Activated B cell treated with CpG ODN at 0.5 μM for 24 hours (primary cell): ENCODE measurements around the gene C1orf105. TPM values are rescaled to one million over a fixed set of nuclear protein-coding genes. Genes with fewer than 3 reads are reported as not detected.

Experiments used
- ATAC-seq: fragments of 200-7000 bp; cut with Tn5 transposase; one replicate; pipeline ENCODE4 v1.10.0; 2021; ENCODE audit warnings: low read depth, mild to moderate bottlenecking, moderate library complexity
- CTCF ChIA-PET: fragments of 350-600 bp; sonication (Branson Sonifier 250); formaldehyde crosslinking; loops from one replicate; lab custom pipeline; 2021; ENCODE audit warnings: antibody characterized with exemption; lab: Charles Lee
- POLR2A ChIA-PET: fragments of 350-600 bp; sonication (Branson Sonifier 250); formaldehyde crosslinking; loops from one replicate; lab custom pipeline; 2021; ENCODE audit warnings: antibody characterized with exemption; lab: Charles Lee
- DNase-seq: peaks from one replicate; pipeline ENCODE4 v3.0.0; 2022
- H3K27ac Mint-ChIP-seq: one replicate; pipeline ENCODE4 v1.8.0; 2020; ENCODE audit warnings: mixed read lengths
- H3K27me3 Mint-ChIP-seq: one replicate; pipeline ENCODE4 v1.8.0; 2021; ENCODE audit warnings: mixed read lengths
- H3K36me3 Mint-ChIP-seq: one replicate; pipeline ENCODE4 v1.8.0; 2021; ENCODE audit warnings: low read depth, mixed read lengths
- H3K4me1 Mint-ChIP-seq: one replicate; pipeline ENCODE4 v1.8.0; 2021; ENCODE audit warnings: mixed read lengths
- H3K4me3 Mint-ChIP-seq: one replicate; pipeline ENCODE4 v1.8.0; 2020; ENCODE audit warnings: mild to moderate bottlenecking, mixed read lengths
- H3K9me3 Mint-ChIP-seq: one replicate; pipeline ENCODE4 v1.8.0; 2020; ENCODE audit warnings: mixed read lengths
- CTCF ChIP-seq: fragments of 200-600 bp; IDR thresholded peaks from one replicate; pipeline ENCODE4 v1.8.0; 2022; ENCODE audit warnings: antibody characterized with exemption, mild to moderate bottlenecking
- intact Hi-C: fragments of 100-400 bp; cut with micrococcal nuclease; formaldehyde crosslinking; loops from one replicate; pipeline ENCODE4 v1.15.1; 2024
- total RNA-seq: library from RNA; stranded (reverse); gene quantifications from 2 replicates; pipeline ENCODE4 v1.2.3, GENCODE V29; 2022

Gene C1orf105
- total RNA-seq, 1 donor from 2014 or later, result not detected

DNA sequence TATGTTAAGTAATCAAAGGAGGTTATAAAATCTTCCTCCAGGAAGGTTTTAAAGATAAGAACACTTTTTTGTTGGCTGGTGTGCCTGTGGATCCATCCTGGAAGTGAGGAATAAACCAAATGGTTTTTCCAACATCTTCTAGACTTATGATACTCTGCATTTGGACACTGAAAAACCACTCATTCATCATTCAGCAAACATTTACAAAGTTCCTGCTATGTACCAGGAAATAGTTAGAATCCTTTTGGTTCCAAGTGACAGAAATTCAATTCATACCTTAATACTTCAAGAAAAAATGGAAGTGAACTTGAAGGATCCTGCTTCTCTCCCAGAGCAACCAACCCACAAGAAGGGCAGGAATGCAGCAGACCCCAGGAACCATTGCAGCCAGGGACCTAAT, 63.0 kb downstream of the C1orf105 start:
- Mint-ChIP-seq H3K36me3 (no peaks in the 10 kb centered on the region), H3K27ac (no peak overlapping the region), H3K4me1 (no peaks in the 10 kb centered on the region), H3K4me3 (no peak overlapping the region), H3K27me3 (peaks cover 20% of the 10 kb centered on the region), H3K9me3 (no peaks in the 10 kb centered on the region)
- POLR2A ChIA-PET, result no interaction called here
- no peak for ATAC-seq
- TF ChIP-seq CTCF, result no peak
- CTCF ChIA-PET, result no interaction called here
- intact Hi-C loops, result no loop called here
- no peak for DNase-seq

DNA sequence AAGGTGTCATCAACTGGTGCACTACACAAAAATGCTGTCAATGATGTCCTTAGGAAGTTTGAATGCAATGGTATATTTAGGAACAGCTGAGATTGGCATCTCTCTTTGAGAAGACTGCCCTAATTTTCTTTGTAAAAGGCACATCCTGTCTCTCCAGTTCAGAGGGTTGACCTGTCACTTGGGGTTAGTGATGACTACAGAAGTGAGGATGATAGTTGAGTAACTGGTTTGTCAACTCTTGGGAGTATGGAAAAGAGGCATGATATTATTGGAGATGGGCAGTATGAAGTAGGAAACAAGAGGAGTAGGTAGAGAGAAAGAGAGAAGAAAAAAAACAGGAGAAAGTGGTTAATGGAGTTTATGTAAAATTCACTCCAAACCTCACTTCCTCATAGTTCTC, 63.8 kb downstream of the C1orf105 start:
- POLR2A ChIA-PET, result no interaction called here

DNA sequence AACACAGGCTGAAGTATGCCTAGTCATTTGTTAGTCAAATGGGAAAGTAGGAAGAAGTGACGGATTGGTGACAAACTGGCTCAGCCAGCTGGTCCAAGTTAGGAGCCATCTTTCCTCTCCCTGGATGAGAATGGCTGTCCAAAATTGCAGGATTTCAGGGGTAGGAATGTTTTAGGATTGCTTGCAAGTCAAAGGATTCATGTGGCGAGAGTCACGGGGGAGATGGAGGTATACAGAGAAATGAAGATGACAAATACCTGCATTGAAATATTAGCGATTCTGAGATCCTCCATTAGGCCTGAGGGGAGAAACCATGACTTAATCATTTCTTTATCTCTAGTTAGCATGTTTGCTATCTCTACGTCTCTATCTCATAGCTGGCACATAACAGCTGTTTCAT, 65.1 kb downstream of the C1orf105 start:
- TF ChIP-seq CTCF, result no peak
- ATAC-seq, result no peak
- no peaks in the 10 kb centered on the region for H3K4me1 Mint-ChIP-seq
- no peaks in the 10 kb centered on the region for H3K36me3 Mint-ChIP-seq
- H3K9me3 Mint-ChIP-seq, result no peaks in the 10 kb centered on the region
- POLR2A ChIA-PET, result no interaction called here
- intact Hi-C loops, result no loop called here
- no peak overlapping the region for H3K27ac Mint-ChIP-seq
- CTCF ChIA-PET, result no interaction called here
- no peak for DNase-seq
- no peak overlapping the region for H3K4me3 Mint-ChIP-seq
- H3K27me3 Mint-ChIP-seq, result peaks cover 22% of the 10 kb centered on the region

More for the DNA sequence above, 63.8 kb downstream of the C1orf105 start:
- intact Hi-C loops, result no loop called here
- DNase-seq (no peak), ATAC-seq (no peak)
- Mint-ChIP-seq H3K27ac (no peak overlapping the region), H3K4me3 (no peak overlapping the region), H3K9me3 (no peaks in the 10 kb centered on the region), H3K27me3 (peaks cover 22% of the 10 kb centered on the region), H3K36me3 (no peaks in the 10 kb centered on the region), H3K4me1 (no peaks in the 10 kb centered on the region)
- CTCF ChIA-PET, result no interaction called here
- TF ChIP-seq CTCF, result no peak

- Mint-ChIP-seq H3K27ac (no peak overlapping the region), H3K36me3 (no peaks in the 10 kb centered on the region), H3K27me3 (peaks cover 31% of the 10 kb centered on the region), H3K4me1 (no peaks in the 10 kb centered on the region), H3K9me3 (no peaks in the 10 kb centered on the region), H3K4me3 (no peak overlapping the region)
- CTCF ChIA-PET, result no interaction called here
- intact Hi-C loops, result no loop called here
- POLR2A ChIA-PET, result no interaction called here
- ATAC-seq, result no peak
- no peak for DNase-seq
- TF ChIP-seq CTCF, result no peak
Observed at GRCh38 chr1:172486805-172487454, 66.4 kb downstream of the C1orf105 start.

GRCh38 chr1:172487550-172487949, 67.1 kb downstream of the C1orf105 start:
- DNase-seq (no peak), ATAC-seq (no peak)
- Mint-ChIP-seq H3K36me3 (no peaks in the 10 kb centered on the region), H3K27ac (no peak overlapping the region), H3K27me3 (peaks cover 31% of the 10 kb centered on the region), H3K4me3 (no peak overlapping the region), H3K4me1 (no peaks in the 10 kb centered on the region), H3K9me3 (no peaks in the 10 kb centered on the region)
- intact Hi-C loops, result no loop called here
- ChIA-PET CTCF (no interaction called here), POLR2A (no interaction called here)
- no peak for TF ChIP-seq CTCF
